GM12864 (cell line): ENCODE measurements around the gene SEMA6A.

ENCODE experiments used
- DNase-seq: peaks from one replicate; pipeline ENCODE4 v3.0.0-alpha.2; 2011; ENCODE audit warnings: low read depth
- H3K4me3 ChIP-seq: 2 replicates; pipeline ENCODE4 v1.5.1; 2011; ENCODE audit warnings: mild to moderate bottlenecking, low read depth, low read length, control low read depth
- TF ChIP-seq, protein P1 (sequence below): IDR thresholded peaks from 2 replicates; pipeline ENCODE4 v1.5.1; 2011; ENCODE audit warnings: low read depth, mild to moderate bottlenecking, moderate library complexity, low read length, control low read depth, inconsistent platforms; ENCODE audit errors: missing control alignments

The SEMA6A gene

DNA sequence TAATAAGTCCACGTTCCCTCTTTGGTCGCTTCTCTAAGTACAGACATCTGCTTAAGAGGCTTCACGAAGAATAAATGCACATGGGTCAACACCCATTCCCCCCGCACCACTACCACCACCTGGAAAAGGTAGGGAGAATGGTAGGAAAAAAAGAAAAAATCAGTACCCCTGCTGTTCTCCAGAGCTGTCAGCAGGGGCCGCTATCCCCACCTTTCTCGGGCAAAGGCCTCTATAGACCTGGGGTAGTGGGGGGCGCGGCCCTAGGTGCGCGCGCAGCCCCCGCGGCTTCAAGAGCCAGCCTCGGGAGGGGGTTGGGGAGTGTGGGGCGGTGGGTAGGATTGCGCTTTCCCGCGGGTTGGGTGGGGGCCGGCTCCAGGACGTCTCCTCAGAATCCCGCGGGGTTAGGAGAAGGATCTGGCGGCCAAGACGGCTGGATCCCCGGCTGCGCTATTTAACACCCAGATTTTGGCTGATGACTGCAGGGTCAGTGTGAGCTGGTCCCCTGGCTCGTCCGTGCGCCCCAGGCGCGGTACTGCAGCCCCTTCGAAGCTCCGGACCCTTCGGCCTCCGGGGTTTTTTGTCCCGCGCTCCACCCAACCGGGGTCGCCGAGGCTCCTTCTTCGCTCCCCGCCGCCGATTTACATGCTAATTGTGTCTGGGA lies 1.6 kb upstream of the SEMA6A start:
- TF ChIP-seq, protein P1, sequence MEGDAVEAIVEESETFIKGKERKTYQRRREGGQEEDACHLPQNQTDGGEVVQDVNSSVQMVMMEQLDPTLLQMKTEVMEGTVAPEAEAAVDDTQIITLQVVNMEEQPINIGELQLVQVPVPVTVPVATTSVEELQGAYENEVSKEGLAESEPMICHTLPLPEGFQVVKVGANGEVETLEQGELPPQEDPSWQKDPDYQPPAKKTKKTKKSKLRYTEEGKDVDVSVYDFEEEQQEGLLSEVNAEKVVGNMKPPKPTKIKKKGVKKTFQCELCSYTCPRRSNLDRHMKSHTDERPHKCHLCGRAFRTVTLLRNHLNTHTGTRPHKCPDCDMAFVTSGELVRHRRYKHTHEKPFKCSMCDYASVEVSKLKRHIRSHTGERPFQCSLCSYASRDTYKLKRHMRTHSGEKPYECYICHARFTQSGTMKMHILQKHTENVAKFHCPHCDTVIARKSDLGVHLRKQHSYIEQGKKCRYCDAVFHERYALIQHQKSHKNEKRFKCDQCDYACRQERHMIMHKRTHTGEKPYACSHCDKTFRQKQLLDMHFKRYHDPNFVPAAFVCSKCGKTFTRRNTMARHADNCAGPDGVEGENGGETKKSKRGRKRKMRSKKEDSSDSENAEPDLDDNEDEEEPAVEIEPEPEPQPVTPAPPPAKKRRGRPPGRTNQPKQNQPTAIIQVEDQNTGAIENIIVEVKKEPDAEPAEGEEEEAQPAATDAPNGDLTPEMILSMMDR = peak; percentile 90
- DNase-seq = peak; percentile 44
- H3K4me3 ChIP-seq = peak overlapping the region; percentile 68

DNA sequence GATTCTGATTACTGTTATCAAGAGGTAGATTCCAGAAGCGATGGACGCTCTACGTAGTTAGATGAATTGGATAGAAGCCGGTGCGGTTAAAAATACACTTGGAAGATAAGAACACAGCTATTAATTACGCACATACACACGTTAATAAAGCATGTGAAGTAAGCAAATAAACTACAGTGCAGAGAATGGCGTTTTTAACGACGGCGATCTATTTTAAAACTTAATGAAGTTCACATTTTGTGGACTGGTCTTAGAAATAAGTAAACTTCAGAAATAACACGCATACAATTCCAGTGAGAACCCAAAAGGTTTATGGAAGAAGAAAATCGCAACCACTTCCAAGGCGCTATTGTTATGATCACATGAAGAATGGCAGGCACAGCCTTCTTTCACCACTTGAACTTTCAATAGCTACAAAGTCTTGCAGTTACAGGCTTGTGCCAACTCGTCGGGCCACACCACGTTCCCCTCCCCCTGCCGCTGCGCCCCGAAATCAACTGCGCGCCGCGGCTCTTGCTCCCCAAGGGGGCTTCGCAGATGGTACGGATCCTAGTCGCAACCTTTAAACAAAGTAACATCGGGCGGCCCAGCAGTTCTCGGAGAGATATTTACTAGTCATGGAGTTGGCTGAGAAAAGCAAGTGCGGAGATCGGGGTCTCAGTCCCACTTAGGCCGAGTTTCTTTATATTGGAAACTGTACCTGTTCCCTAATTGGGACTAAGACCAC lies 866 bp upstream of the SEMA6A start:
- peak overlapping the region; percentile 68 for H3K4me3 ChIP-seq
- TF ChIP-seq, protein P1 = no peak
- DNase-seq = no peak

DNA sequence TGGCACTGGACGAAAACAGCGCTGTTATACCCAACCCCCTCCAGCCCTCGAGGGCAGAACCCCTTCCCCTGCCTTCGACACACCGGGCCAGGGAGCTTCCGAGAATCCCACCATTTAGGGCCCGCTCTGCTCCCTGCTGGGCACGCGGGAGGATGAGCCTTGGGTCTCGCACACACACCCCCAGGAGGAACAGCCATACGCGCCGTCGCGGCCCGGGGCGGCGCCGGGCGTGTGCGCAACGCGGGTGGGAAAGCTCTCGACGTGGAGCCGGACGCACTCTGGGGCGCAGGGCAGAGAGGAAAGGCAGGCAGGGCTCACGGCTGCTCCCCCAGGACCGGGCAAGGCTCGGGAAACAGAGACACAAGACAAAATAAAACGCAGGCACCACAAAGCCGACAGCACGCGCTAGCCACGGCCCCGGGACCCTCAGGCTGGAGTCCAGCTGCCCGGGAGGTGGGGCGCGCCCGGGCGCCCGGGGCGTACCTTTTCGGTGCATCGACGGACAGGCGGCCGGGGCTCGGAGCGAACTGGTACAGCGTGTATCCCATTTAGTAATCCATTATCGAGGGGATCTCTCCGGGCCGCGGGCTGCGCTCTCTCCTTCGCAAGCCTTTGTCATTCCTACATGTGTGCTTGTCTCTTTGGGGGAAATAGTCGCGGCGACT lies 789 bp downstream of the SEMA6A start:
- TF ChIP-seq, protein P1 = no peak
- DNase-seq = no peak
- H3K4me3 ChIP-seq = peak overlapping the region; percentile 68

DNA sequence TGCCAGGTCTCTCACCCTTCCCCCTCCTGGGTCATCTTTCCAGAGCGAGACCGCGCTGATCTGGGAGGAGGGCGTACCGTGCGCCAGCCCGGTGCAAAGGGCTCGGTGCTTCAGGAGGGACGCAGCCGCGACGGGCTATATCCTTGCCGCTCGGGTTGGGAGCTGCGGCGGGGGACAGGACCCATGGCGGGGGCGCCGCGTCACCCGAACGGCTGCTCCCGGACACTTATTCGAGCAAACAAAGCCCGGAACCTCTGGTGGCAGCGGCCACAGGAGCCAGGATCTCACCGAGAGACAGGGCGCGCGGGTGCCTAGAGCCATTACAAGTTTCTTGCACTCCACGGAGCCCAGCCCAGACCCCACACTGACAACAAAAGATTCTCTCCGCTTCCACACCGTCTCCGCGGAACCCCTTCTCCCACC lies 1.3 kb downstream of the SEMA6A start:
- peak overlapping the region; percentile 68 for H3K4me3 ChIP-seq
- TF ChIP-seq, protein P1 = no peak
- no peak for DNase-seq

DNA sequence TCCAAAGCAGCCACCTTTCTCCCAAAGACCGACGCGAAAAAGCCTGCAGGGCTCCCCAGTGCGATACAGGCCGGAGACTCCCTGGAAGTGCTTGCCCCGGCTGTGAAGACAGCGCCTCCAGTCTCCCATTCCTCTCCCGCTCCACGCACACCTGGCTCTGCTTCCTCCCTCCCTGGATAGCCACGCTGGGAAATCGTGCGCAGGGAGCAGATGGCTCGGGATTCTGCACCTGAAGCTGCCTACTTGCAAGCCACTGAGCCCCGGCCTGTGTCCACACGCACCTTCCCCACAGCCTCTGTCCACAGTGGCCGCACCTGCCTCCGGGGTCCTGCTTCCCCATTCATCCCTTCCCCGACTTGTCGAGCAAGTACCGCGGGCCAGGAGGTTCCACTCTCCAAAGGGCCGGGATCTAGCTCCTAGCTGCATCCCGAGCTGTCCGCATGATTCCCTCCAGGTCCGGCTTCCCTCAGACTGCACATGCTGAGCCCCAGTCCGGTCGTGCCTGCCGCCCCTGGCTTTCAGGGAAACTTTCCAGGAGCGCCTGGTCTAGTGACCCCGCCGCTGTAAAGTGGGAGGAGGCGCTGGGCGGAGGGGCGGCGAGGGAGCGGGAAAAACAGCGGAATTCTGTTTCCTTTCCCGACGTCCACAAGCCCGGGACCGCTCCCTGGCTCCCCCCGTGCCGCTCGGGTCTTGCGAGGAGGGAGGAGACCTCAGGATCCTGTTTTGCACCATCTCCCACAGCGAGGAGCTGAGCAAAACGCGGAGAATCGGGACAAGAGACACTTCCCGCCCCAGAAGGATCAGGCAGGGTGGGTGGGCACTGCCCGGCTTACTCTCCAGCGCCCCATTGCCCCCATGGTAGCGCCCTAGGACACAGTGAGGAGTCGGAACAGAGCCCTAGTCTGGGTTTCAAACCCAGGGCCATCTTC lies 2.0 kb downstream of the SEMA6A start:
- no peak for DNase-seq
- TF ChIP-seq, protein P1 = no peak
- H3K4me3 ChIP-seq = peak overlapping the region; percentile 68

DNA sequence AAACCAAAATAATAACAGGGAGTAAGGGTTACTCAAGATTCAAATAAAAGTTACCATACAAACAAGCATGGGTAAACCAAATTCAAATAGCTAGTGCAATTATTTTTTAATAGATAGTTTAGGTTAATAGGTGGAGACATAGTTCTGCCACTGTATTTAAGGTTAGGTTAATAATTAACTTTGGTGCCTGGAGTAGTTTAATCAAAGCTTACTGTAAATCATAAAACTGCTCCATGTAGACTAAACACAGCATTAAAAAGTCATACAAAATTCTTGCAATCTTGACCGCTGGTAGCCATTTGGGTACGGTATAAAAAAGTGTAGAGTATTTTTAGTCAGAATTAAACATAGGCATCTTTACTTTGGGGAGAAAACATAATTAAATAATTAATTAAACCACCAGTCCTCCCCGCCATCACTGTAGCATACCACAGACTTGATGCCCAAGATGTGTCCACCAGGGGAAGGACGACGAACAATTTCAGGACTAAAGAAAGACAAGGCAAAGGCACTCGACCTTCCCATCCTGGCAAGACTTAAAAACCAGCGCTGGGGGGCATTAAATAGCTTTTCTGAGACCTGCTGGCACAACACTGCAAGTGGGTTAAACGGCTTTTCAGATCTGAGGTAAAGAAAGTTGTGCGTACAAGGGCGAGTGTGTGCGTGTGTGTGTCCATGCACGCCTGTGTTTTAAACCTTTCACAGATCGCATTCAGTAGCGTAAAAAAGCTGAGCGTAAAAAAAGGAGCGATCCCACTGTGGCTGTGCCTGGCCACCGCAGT lies 2.9 kb downstream of the SEMA6A start:
- peak overlapping the region; percentile 68; the same call in 1 of the 2 replicates for H3K4me3 ChIP-seq
- TF ChIP-seq, protein P1 = no peak
- no peak for DNase-seq
